Measurements from ENCODE around the gene PC. TPM values are rescaled to one million over a fixed set of nuclear protein-coding genes. Genes with fewer than 3 reads are reported as not detected.
A peak's percentile ranks its signal among the peaks of the same experiment; 100 is the strongest.

The PC gene, protein sequence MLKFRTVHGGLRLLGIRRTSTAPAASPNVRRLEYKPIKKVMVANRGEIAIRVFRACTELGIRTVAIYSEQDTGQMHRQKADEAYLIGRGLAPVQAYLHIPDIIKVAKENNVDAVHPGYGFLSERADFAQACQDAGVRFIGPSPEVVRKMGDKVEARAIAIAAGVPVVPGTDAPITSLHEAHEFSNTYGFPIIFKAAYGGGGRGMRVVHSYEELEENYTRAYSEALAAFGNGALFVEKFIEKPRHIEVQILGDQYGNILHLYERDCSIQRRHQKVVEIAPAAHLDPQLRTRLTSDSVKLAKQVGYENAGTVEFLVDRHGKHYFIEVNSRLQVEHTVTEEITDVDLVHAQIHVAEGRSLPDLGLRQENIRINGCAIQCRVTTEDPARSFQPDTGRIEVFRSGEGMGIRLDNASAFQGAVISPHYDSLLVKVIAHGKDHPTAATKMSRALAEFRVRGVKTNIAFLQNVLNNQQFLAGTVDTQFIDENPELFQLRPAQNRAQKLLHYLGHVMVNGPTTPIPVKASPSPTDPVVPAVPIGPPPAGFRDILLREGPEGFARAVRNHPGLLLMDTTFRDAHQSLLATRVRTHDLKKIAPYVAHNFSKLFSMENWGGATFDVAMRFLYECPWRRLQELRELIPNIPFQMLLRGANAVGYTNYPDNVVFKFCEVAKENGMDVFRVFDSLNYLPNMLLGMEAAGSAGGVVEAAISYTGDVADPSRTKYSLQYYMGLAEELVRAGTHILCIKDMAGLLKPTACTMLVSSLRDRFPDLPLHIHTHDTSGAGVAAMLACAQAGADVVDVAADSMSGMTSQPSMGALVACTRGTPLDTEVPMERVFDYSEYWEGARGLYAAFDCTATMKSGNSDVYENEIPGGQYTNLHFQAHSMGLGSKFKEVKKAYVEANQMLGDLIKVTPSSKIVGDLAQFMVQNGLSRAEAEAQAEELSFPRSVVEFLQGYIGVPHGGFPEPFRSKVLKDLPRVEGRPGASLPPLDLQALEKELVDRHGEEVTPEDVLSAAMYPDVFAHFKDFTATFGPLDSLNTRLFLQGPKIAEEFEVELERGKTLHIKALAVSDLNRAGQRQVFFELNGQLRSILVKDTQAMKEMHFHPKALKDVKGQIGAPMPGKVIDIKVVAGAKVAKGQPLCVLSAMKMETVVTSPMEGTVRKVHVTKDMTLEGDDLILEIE
- total RNA-seq (100 to 1,000 TPM in 2 of 9 donors, 10 to 100 TPM in 7; 40.6 to 231 (median 85.0) TPM), polyA plus RNA-seq (100 to 1,000 TPM in 1 of 3 donors, 10 to 100 TPM in 2; 74.2 to 134 (median 76.7) TPM)
- long read RNA-seq, donor 1, partial matches to known transcripts = 0 of 6 reads
- long read RNA-seq, donor 1, other reads (novel, unspliced or antisense) = 0 of 6 reads
- long read RNA-seq, donor 2, full-length matches to known transcripts = 6 of 6 reads
- long read RNA-seq, donor 2, partial matches to known transcripts = 0 of 6 reads
- long read RNA-seq, donor 2, other reads (novel, unspliced or antisense) = 0 of 6 reads
- long read RNA-seq, donor 3, full-length matches to known transcripts = 4 of 18 reads
- long read RNA-seq, donor 3, partial matches to known transcripts = 14 of 18 reads
- long read RNA-seq, donor 3, other reads (novel, unspliced or antisense) = 0 of 18 reads
- long read RNA-seq, donor 4, full-length matches to known transcripts = 7 of 17 reads
- long read RNA-seq, donor 4, partial matches to known transcripts = 6 of 17 reads
- long read RNA-seq, donor 4, other reads (novel, unspliced or antisense) = 4 of 17 reads
- long read RNA-seq, donor 5, full-length matches to known transcripts = 229 of 300 reads
- long read RNA-seq, donor 5, partial matches to known transcripts = 34 of 300 reads
- long read RNA-seq, donor 5, other reads (novel, unspliced or antisense) = 37 of 300 reads
- long read RNA-seq, donor 6, full-length matches to known transcripts = 4 of 9 reads
- long read RNA-seq, donor 6, partial matches to known transcripts = 2 of 9 reads
- long read RNA-seq, donor 6, other reads (novel, unspliced or antisense) = 3 of 9 reads
- long read RNA-seq, donor 7, partial matches to known transcripts = 5 of 5 reads
- long read RNA-seq, donor 7, other reads (novel, unspliced or antisense) = 0 of 5 reads
- long read RNA-seq, donor 8, full-length matches to known transcripts = 8 of 54 reads
- long read RNA-seq, donor 8, partial matches to known transcripts = 41 of 54 reads
- long read RNA-seq, donor 8, other reads (novel, unspliced or antisense) = 5 of 54 reads
- long read RNA-seq, donor 9, partial matches to known transcripts = 0 of 3 reads
- long read RNA-seq, donor 9, other reads (novel, unspliced or antisense) = 0 of 3 reads
- long read RNA-seq, donor 10, partial matches to known transcripts = 11 of 14 reads
- long read RNA-seq, donor 10, other reads (novel, unspliced or antisense) = 0 of 14 reads

GRCh38 chr11:66958232-66958955 is at the start of gene PC:
Gene PC, minus strand, starts transcription at chr11:66958383. Its CDS starts 86,224 bp downstream, at chr11:66872159.
- peak; percentile 100 for DNase-seq
- Histone ChIP-seq H3K9me3 (replicated peaks in 1 of 3) (no peaks in the 10 kb centered on the region), H3K4me3 (peak within 1 kb of the TSS in 2 of 4 donors; percentile 49 to 70), H3K36me3 (replicated peaks in 1 of 2) (no peaks in the 10 kb centered on the region), H3K4me1 (replicated peaks in 1 of 2) (peaks cover 18 to 35% of the 10 kb centered on the region in 2 donors), H3K27me3 (no peaks in the 10 kb centered on the region), H3K27ac (peak within 1 kb of the TSS; percentile 53 to 93 (median 84))
- intact Hi-C loops (cut with DNase I) = no loop called here
- TF ChIP-seq CTCF (IDR thresholded peaks at IDR 0.05) (no peak), POLR2A (IDR thresholded peaks at IDR 0.05) (peak; percentile 95 to 97)
- WGBS, 4 donors = 0 to 1% (median 0%) methylated on average over 15 to 74 of the region's 74 CpGs

- Histone ChIP-seq H3K36me3 (replicated peaks in 1 of 2) (no peaks in the 10 kb centered on the region), H3K27me3 (no peaks in the 10 kb centered on the region), H3K27ac (no peak overlapping the region), H3K9me3 (replicated peaks in 1 of 3) (no peaks in the 10 kb centered on the region), H3K4me3 (no peak overlapping the region), H3K4me1 (replicated peaks in 1 of 2) (no peaks in the 10 kb centered on the region)
- intact Hi-C loops (cut with DNase I) = no loop called here
- TF ChIP-seq POLR2A (IDR thresholded peaks at IDR 0.05) (no peak), CTCF (IDR thresholded peaks at IDR 0.05) (no peak)
- no peak for DNase-seq
- WGBS, 4 donors = 92 to 100% (median 96%) methylated on average over 5 to 7 of the region's 7 CpGs
Observed at GRCh38 chr11:67007126-67007525, 48.9 kb upstream of the PC start.
